GM18858 (cell line): Measurements from ENCODE around the gene HABP4.

Experiments used
- ATAC-seq: cut with Tn5 transposase; IDR thresholded peaks from one replicate; pipeline ENCODE4 v1.9.1; 2021; ENCODE audit not compliant: unreplicated experiment

Gene HABP4

DNA sequence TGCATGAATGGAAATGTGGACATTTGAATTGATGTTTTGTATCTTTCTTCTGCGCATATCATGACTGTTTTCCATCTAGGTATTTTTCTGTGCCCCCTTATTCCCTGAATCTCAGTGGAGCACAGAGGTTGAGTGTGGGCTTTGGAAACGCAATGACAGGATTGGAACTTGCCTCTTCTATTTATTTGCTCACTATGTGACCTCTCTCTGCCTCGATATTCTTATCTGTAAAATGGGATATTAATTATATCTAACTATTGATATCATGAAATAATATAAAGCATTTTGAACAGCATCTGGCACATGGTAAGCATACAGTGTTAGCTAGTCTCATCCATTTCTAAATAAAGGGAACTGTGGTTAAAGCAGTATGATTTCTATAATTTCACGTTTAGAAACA, 26.0 kb downstream of the HABP4 start:
- no peak for ATAC-seq

- no peak for ATAC-seq
These were observed 26.6 kb downstream of the HABP4 start for GRCh38 chr9:96476591-96476990.

- ATAC-seq = peak; percentile 76
These were observed 28.9 kb downstream of the HABP4 start for GRCh38 chr9:96478829-96479371.

GRCh38 chr9:96480736-96481135, 30.8 kb downstream of the HABP4 start:
- no peak for ATAC-seq

DNA sequence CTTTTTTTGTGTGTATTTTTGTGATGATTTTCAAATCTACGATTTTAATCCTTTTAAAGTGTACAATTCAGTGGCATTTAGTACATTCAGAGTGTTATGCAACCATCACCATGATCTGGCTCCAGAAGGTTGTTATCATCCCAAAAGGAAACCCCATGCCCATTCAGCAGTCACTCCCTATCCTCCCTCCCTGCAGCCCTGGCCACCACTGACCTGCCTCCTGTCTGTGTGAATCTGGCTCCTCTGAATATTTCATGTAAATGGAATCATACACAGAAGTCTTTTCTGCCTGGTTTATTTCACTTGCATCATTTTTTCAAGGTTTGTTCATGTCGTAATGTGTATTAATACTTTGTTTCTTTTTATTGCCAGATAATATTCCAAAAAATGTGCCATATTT, 32.5 kb downstream of the HABP4 start:
- no peak for ATAC-seq

DNA sequence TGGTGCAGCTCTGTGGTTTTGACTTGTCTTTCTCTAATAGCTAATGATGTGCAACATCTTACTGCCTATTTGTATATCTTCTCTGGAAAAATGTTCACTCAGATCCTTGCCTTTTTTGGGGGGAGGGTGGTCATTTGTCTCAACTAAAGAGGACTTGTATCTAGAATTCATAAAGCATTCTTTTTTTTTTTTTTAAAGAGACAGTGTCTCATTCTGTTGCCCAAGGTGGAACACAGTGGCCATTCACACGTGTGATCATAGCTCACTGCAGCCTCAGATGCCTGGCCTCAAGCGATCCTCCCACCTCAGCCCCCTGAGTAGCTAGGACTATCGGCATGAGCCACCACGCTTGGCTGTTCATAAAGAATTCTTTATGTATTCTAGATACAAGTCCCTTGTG, 33.2 kb downstream of the HABP4 start:
- ATAC-seq = no peak

- ATAC-seq = no peak
These were observed 33.9 kb downstream of the HABP4 start for GRCh38 chr9:96483733-96484390.

DNA sequence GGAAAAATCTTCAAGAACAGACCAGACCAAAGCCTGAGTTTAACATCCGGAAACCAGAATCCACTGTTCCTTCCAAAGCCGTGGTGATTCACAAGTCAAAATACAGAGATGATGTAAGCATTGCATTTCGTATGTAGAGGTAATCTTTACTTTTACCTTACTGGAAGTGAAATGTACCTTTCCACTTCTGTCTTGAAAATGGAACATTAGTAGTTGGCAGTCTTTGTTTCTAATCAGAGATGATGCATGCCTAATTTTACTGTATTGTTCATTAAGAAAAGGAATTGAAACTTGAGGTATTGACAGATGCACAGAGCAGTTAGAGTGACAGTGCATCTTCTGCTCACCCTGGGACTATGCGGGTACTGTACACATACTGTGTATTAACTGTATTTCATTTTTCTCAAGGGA, 34.6 kb downstream of the HABP4 start:
- peak; percentile 93 for ATAC-seq

- no peak for ATAC-seq
These were observed 35.3 kb downstream of the HABP4 start for GRCh38 chr9:96485280-96485679.

DNA sequence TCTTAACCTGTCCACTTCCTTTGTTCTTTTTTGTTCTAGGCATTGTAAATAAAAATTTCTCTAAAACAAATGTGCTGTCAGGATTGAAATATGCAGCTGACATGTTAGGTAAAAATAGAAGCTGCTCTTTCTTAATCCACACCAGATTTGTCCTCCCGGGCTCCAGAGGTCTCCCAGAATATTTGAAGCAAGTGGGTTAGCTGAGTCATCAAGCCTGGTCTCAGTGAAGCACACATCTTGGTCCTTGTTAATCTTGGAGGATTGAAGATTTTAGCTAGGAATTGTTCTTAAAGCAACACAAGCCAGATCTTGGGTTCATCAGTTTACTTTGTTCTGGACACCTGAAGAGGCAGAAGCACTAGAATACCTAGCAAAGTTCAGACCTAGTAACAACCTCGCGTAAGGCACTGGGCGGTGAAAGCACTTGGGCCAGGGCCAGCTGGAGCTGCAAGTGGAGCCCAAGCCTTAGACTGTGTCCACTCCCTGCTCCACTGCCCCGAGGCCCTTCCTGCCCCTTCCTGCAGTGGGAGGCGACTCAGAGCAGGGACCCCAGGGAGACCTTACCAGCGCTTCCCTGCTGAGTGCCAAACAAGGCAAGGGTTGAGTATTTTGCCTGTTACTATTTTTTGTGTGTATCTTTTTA, 36.5 kb downstream of the HABP4 start:
- no peak for ATAC-seq

- no peak for ATAC-seq
These were observed 37.0 kb downstream of the HABP4 start for GRCh38 chr9:96487029-96487396.

DNA sequence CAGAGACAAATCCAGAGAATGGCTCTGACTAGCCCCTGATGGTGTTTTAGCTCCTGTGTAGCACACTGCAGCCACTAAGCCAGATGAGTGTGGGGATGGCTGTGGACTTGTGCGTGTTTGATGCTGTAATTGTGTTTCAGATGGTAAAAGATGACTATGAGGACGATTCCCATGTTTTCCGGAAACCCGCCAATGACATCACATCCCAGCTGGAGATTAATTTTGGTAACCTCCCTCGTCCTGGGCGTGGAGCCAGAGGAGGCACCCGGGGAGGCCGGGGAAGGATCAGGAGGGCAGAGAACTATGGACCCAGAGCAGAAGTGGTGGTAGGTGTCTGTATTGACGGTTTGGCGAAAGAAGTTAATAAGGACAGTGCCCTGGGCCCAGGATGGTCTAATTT, 38.0 kb downstream of the HABP4 start:
- no peak for ATAC-seq

DNA sequence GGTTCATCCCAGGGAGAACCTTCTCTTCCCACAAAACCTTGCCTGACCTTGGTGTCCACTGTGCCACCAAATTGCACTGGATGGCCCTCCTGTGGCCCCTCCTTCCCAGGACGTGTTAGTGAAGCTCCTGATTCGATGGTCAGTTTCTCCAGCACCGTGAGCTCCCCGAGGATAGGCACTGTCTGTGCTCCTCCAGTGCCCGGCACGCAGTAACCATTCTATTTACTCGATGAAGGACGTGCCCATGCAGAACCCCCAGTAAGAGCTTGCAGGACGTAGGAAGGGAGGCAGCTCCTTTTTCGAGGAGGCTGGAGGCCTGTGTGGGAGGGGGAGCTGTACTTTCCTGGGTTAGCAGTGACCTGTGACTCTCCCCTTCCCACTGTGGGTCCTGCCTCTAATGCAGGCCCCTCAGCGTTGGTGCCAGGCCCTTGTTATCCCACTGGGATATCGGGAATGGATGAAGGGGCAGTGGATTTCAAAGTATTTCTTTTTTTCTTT, 39.6 kb downstream of the HABP4 start:
- ATAC-seq = no peak

DNA sequence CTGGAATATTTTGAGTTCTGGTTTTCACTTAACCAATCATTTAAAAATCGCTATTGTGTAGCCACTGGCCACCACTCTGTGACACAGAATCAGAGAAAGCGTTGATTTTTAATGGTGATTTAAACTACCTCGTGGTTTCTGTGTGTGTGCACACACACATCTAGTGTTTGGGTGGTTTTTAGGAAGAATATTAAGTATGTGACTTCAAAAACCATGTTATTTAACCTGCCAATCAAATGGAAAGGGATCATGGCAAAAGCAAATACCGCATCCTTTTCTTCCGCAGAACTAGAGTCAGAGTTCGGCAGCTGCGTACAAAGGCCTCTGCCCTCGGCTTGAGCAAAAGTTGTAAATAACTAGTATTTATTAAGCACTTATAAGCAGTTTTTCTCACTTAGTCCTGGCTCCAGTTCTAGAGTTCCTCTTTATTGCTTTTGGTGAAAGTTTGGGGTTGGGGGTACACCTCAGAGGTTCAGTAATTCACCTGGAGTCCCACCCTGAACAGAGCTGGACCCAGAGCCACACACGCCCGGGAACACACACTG, 40.6 kb downstream of the HABP4 start:
- ATAC-seq = no peak

DNA sequence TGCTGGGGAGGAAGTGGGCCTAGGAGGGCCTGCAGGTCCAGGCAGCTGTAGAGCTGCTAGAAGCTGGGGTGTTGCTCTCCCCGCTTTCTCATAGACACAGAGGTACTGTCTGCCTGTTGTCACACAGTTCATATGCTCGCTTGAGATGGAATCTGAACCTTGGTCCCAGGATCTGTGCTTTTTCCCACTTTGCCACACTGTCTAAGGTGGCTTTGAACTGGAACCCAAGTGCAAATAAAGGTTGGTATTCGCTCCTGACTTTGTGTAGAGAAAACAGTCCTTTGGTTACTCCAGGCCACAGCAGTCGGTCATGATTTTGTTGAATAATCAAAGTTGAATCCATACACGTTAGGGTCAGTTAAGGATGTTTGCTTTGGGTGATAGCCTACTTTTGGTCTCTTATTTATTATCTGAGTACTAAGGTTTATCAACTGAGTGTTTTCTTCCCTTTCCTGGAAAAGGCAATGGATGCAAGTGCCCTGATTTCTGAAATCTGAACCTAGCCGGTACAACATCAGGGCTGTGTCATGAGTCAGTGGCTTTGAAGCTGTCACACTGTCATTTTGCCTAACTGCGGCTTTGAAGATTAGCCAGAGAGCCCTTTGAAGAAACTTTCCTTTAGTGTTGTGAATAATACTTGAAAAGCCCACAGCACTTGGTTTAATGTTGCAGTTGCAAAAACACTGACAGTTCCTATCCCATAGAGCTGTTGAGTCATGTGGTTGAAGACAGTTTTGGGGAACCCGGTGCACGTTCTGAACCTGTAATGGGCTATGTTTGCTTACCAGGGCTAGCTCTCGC, 41.3 kb downstream of the HABP4 start:
- no peak for ATAC-seq

- ATAC-seq = no peak
These were observed 42.0 kb downstream of the HABP4 start for GRCh38 chr9:96491880-96492525.

DNA sequence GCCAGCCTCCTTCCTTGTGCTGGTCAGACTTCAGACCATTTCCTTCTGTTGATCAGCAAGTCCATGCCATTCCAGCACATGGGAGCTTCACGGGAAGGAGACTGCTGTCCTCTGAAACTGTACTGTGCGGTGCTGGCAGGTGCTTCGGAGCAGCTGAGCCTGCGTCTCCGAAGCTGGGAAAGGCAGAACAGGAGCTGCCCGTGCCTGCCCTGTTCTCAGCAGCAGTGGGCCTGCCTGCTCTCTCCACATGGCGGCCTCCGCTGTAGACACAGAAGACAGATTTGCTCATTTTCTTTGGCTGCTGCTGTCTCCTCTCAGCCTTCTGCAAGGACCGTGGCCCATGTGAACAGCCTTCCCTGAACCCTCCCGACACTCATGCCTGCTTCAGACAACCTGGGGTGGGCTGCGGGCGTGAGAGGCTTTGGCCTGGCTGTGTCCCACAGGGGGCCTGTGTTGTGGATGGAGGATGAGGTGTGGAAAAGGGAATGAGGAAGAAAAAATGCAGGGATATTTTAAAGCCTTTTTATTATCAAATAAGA, 43.1 kb downstream of the HABP4 start:
- ATAC-seq = no peak

GRCh38 chr9:96493757-96494156, 43.8 kb downstream of the HABP4 start:
- ATAC-seq = no peak

DNA sequence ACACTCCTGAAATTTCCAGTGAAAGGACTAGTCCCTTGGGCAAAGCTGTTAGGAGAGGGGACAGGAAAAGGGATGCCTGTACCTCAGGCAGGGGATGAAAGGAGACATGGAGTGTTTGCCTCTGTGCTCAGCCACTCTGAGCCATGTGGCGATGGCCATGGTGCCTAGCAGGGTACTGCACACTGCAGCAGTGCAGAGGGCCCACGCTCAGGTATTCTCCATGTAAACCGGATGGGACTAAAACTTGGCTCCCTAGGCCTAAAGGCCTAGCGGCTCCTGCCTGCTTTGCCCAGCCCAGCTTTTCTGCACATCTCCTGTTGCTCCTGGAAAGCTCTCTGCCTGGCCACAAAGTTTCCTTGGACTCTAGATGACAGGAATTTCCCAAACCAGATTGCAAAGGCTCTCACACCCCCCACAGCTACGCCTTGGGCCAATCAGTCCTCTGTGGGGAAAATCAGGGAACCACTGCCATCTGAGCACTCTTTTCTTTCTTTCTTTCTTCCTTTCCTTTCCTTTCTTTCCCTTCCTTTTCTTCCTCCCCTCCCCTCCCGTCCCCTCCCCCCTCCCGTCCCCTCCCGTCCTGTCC, 44.3 kb downstream of the HABP4 start:
- no peak for ATAC-seq

GRCh38 chr9:96495341-96495740, 45.4 kb downstream of the HABP4 start:
- no peak for ATAC-seq
